PC-9 (cell line): ENCODE results near the gene SASH3. TPM values are rescaled to one million over a fixed set of nuclear protein-coding genes. Genes with fewer than 3 reads are reported as not detected.

ENCODE experiments used
- BruUV-seq: library from RNA; stranded (reverse); fragments of 400-500 nt; replicated peaks from 2 replicates; lab custom pipeline; 2021; lab: Mats Ljungman, UMichigan
- CTCF ChIA-PET: fragments of 300-600 bp; sonication (Branson Sonifier 250); formaldehyde crosslinking; loops from one replicate; lab custom pipeline; 2022; ENCODE audit warnings: antibody characterized with exemption; lab: Charles Lee
- POLR2A ChIA-PET: fragments of 300-600 bp; sonication (Branson Sonifier 250); formaldehyde crosslinking; loops from one replicate; lab custom pipeline; 2022; ENCODE audit warnings: antibody characterized with exemption; ENCODE audit not compliant: unreplicated experiment; lab: Charles Lee
- DNase-seq, 2 experiments: peaks; one replicate each; pipeline versions ENCODE4 v3.0.0 to v3.0.0-alpha.2; 2015 to 2022; ENCODE audit warnings: mixed read lengths in 1 of 2
- H2AFZ ChIP-seq: fragments of 200-600 bp; sonication (generic); 2 replicates; pipeline ENCODE4 v1.8.1; 2017; ENCODE audit warnings: antibody characterized with exemption
- H3F3A ChIP-seq: fragments of 200-600 bp; sonication (generic); 2 replicates; pipeline ENCODE4 v1.8.1; 2017; ENCODE audit warnings: antibody characterized with exemption, mild to moderate bottlenecking, low read depth; ENCODE audit not compliant: insufficient read depth
- H3K27ac ChIP-seq: fragments of 200-600 bp; sonication (generic); 2 replicates; pipeline ENCODE4 v1.6.1; 2016; ENCODE audit warnings: mixed run types
- H3K27me3 ChIP-seq: fragments of 200-600 bp; sonication (generic); 2 replicates; pipeline ENCODE4 v1.6.1; 2016; ENCODE audit warnings: low read depth, mixed run types; ENCODE audit not compliant: insufficient read depth
- H3K36me3 ChIP-seq: fragments of 200-600 bp; sonication (generic); 2 replicates; pipeline ENCODE4 v1.6.1; 2016; ENCODE audit warnings: low read depth, mixed run types
- H3K4me1 ChIP-seq: fragments of 200-600 bp; sonication (generic); replicated peaks from 2 replicates; pipeline ENCODE4 v1.6.1; 2016; ENCODE audit warnings: mixed run types; ENCODE audit not compliant: insufficient read depth
- H3K4me2 ChIP-seq: fragments of 200-600 bp; sonication (generic); 2 replicates; pipeline ENCODE4 v1.6.1; 2017; ENCODE audit warnings: mixed run types
- H3K4me3 ChIP-seq: fragments of 200-600 bp; sonication (generic); 2 replicates; pipeline ENCODE4 v1.6.1; 2016; ENCODE audit warnings: mixed run types
- H3K79me2 ChIP-seq: fragments of 200-600 bp; sonication (generic); 2 replicates; pipeline ENCODE4 v1.6.1; 2017; ENCODE audit warnings: low read depth, mixed run types
- H3K9me2 ChIP-seq: fragments of 200-600 bp; sonication (generic); 2 replicates; pipeline ENCODE4 v1.8.1; 2017; ENCODE audit warnings: mild to moderate bottlenecking; ENCODE audit not compliant: insufficient read depth
- H3K9me3 ChIP-seq: fragments of 200-600 bp; sonication (generic); 2 replicates; pipeline ENCODE4 v1.8.1; 2016; ENCODE audit warnings: low read depth; ENCODE audit not compliant: insufficient read depth
- H4K20me1 ChIP-seq: fragments of 200-600 bp; sonication (generic); 2 replicates; pipeline ENCODE4 v1.8.1; 2017; ENCODE audit not compliant: insufficient read depth
- EZH2 ChIP-seq: fragments of 200-600 bp; sonication (generic); IDR thresholded peaks from 2 replicates; pipeline ENCODE4 v1.8.0; 2017; ENCODE audit warnings: antibody characterized with exemption, low read depth
- intact Hi-C: fragments of 100-400 bp; cut with micrococcal nuclease; formaldehyde crosslinking; loops from one replicate; pipeline ENCODE4 v1.10.0; 2022; ENCODE audit not compliant: unreplicated experiment
- total RNA-seq: library from RNA; stranded (reverse); gene quantifications from 2 replicates; pipeline ENCODE4 v1.2.3, GENCODE V29; 2021
- TF ChIP-seq, protein P1 (sequence below): fragments of 200-600 bp; sonication (generic); conservative IDR thresholded peaks from 2 replicates; pipeline ENCODE4 v1.6.1; 2017; ENCODE audit warnings: mixed run types, antibody characterized with exemption, mild to moderate bottlenecking, moderate library complexity

Gene SASH3
- total RNA-seq, 1 experiment from 2014 or later, result not detected

DNA sequence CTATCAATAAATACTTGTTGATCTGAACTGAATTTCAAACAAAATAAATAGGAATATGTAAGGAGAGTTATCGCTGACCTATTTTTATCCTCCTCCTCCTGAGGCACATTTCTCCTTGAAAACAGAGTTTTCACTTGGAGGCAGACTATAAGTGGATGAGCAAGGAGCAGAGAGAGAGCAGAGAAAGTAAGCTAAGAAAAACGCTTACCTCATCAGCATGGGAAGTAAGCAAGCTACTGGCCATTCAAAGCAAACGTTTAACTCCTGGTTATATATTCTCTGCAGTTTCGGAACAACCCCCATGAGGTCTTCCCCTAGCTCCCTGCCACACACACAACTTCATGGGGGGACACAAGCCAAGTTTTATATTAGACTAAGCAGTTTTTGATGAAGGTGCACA is 50.7 kb downstream of the SASH3 start:
- peaks cover 39% of the 10 kb centered on the region for H4K20me1 ChIP-seq
- intact Hi-C loops, result no loop called here
- no peak overlapping the region for H3K27ac ChIP-seq
- H3K9me3 ChIP-seq, result no peaks in the 10 kb centered on the region
- POLR2A ChIA-PET, result no interaction called here
- TF ChIP-seq, protein P1, sequence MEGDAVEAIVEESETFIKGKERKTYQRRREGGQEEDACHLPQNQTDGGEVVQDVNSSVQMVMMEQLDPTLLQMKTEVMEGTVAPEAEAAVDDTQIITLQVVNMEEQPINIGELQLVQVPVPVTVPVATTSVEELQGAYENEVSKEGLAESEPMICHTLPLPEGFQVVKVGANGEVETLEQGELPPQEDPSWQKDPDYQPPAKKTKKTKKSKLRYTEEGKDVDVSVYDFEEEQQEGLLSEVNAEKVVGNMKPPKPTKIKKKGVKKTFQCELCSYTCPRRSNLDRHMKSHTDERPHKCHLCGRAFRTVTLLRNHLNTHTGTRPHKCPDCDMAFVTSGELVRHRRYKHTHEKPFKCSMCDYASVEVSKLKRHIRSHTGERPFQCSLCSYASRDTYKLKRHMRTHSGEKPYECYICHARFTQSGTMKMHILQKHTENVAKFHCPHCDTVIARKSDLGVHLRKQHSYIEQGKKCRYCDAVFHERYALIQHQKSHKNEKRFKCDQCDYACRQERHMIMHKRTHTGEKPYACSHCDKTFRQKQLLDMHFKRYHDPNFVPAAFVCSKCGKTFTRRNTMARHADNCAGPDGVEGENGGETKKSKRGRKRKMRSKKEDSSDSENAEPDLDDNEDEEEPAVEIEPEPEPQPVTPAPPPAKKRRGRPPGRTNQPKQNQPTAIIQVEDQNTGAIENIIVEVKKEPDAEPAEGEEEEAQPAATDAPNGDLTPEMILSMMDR, result no peak
- no peak for TF ChIP-seq EZH2
- peaks cover 39% of the 10 kb centered on the region for H3K79me2 ChIP-seq
- no peak overlapping the region for H2AFZ ChIP-seq
- no peak for DNase-seq
- H3K4me2 ChIP-seq, result no peak overlapping the region
- H3K4me3 ChIP-seq, result no peak overlapping the region
- CTCF ChIA-PET, result no interaction called here
- peaks cover 10% of the 10 kb centered on the region; the same call in 1 of the 2 replicates for H3F3A ChIP-seq
- no peaks in the 10 kb centered on the region for H3K4me1 ChIP-seq
- H3K27me3 ChIP-seq, result no peaks in the 10 kb centered on the region
- no TSS peak for BruUV-seq
- no peaks in the 10 kb centered on the region for H3K9me2 ChIP-seq
- H3K36me3 ChIP-seq, result peaks cover 25% of the 10 kb centered on the region

DNA sequence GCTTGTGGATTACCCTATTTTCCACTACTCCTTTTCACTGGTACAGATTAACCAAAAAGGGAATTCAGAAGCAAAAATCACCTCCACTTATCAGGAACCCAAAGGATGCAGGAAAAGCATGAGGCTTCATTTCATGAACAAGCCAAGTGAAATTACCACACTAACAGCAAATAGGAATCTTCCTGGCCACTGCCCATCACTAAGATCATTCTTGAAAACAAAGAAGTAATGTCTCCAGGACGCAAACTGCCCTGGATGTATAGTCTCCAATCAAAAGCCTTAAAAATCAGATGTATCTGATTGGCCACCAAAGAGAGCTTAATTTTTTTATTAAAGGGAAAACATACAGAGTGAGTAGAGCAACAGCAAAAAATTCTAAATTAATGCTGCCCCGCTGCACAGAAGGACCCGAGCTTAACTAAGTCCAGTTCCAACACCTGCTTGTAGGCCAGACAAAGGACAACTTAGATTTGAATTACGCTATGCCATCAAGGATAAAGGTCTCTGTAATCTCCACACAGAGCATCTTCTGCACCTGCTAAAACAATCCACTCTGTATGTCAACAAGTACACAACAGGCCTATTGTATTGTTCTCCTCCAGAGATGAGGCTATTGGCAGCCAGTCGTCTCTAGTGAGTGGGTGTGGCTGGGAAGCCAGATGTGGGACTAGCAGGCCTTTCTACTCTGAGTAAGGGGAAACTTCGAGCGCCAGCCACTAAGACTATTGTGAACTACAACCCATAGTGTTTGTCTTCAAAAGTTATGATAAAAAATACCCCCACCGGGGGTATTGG is 51.5 kb downstream of the SASH3 start:
- Histone ChIP-seq H3K36me3 (peaks cover 17% of the 10 kb centered on the region), H3F3A (peaks cover 7% of the 10 kb centered on the region; the same call in 1 of the 2 replicates), H3K9me2 (no peaks in the 10 kb centered on the region), H3K79me2 (peaks cover 45% of the 10 kb centered on the region), H3K4me1 (no peaks in the 10 kb centered on the region), H3K27ac (no peak overlapping the region), H3K27me3 (no peaks in the 10 kb centered on the region), H4K20me1 (peaks cover 34% of the 10 kb centered on the region), H3K4me2 (no peak overlapping the region), H3K4me3 (no peak overlapping the region), H2AFZ (no peak overlapping the region), H3K9me3 (no peaks in the 10 kb centered on the region)
- no TSS peak for BruUV-seq
- intact Hi-C loops, result no loop called here
- POLR2A ChIA-PET, result interaction anchor here (0.7 kb wide), 1 partner anchor 193 kb away, joined by 4 read pairs; no protein-coding TSS in a partner anchor
- CTCF ChIA-PET, result no interaction called here
- DNase-seq, result no peak
- TF ChIP-seq EZH2, result no peak

DNA sequence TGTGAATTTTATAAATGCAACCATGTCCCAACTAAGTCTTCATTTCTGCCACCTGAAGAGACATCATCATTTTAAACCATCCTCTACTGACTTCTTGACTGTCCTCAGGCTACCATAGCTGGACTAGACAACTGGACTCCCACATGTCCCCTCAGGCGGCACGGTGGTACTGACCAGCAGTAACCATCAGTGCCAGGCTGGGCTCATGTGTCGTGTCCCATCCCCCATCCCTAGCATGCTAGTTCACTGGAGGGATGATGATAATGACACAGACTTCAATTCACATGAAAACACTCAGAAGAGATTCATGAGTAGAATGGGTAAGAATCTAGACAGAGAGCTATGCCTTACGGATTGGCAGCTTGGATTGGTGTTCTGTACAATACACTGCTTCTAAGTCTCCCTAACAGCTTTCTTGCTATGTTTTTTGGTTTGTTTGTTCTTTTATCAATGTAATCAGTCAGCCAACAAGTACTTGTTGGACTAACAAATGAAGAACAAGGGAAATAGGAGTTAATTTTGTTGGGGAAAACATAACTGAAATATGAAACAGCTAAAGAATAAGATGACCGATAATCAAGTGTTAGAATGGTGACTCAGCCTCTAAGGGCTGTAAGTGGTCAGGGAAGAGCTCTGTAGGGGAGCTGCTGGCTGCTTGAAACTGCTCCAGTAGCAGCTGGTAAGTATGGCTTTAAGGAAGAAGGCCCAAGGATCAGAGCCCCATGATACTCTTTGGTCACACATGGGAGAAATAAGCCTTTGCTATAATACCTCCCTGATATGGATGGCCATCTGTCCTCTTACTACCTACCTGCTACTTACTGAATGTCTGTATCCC is 53.6 kb downstream of the SASH3 start:
- intact Hi-C loops, result no loop called here
- Histone ChIP-seq H3K27me3 (no peaks in the 10 kb centered on the region), H3F3A (0 out of 2 replicates have a peak, but pooled peaks cover 7% of the 10 kb centered on the region), H3K9me3 (no peaks in the 10 kb centered on the region), H3K9me2 (no peaks in the 10 kb centered on the region), H3K4me1 (no peaks in the 10 kb centered on the region), H3K79me2 (peaks cover 63% of the 10 kb centered on the region), H3K36me3 (peaks cover 21% of the 10 kb centered on the region), H3K27ac (no peak overlapping the region), H2AFZ (no peak overlapping the region), H3K4me2 (no peak overlapping the region), H4K20me1 (peaks cover 50% of the 10 kb centered on the region), H3K4me3 (no peak overlapping the region)
- no TSS peak for BruUV-seq
- TF ChIP-seq EZH2, result no peak
- TF ChIP-seq, protein P1, result no peak
- POLR2A ChIA-PET, result interaction anchor here (0.7 kb wide), 1 partner anchor 31 kb away, joined by 7 read pairs; no protein-coding TSS in a partner anchor
- CTCF ChIA-PET, result no interaction called here
- DNase-seq, result no peak
